Forelimb muscle (tissue), 1 donor: Measurements from ENCODE around the gene TMPRSS3. TPM values are rescaled to one million over a fixed set of nuclear protein-coding genes. Genes with fewer than 3 reads are reported as not detected.

ENCODE experiments used
- DNase-seq: peaks from one replicate; pipeline ENCODE4 v3.0.0-alpha.2; 2013; ENCODE audit warnings: low read depth
- polyA plus RNA-seq: library from polyadenylated mRNA; unstranded; fragments of 120-200 nt; gene quantifications from one replicate; pipeline ENCODE4 v1.2.1, GENCODE V29; 2013; ENCODE audit not compliant: insufficient read length

The TMPRSS3 gene
- polyA plus RNA-seq, 1 donor: not detected

DNA sequence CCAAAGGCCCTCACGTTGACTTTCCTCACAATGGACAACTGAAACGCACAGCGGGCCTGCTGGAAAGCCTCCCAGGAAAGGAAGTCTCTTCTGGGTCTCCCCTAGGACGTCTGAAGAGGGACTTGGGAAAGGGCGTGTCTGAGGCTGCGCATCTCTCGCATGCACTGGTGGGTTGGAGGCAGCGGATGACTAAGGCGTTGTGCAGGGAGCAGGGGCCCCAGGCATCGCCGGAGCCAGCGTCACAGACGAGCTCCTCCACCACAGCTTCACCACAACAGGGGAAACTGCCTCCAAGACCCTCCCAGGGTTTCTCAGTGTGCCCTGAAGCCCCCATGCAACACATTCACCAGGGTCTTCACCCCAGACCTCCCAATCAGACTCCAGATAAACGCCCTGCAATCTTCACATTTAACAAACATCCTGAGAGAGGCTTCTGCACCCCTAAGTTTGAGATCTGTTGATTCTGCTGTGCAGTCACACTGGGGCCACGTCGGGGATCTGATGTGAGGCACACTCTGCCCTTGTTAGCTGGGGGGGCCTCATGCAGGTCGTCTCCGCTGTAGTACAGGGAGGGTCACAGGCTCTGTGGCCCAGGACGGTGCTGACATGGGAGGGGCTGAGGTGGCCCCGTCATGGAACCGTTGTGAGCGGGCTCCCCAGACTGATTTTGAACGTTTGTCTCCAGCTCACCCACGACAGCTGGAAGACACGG is 22.5 kb downstream of the TMPRSS3 start:
- DNase-seq: no peak

DNA sequence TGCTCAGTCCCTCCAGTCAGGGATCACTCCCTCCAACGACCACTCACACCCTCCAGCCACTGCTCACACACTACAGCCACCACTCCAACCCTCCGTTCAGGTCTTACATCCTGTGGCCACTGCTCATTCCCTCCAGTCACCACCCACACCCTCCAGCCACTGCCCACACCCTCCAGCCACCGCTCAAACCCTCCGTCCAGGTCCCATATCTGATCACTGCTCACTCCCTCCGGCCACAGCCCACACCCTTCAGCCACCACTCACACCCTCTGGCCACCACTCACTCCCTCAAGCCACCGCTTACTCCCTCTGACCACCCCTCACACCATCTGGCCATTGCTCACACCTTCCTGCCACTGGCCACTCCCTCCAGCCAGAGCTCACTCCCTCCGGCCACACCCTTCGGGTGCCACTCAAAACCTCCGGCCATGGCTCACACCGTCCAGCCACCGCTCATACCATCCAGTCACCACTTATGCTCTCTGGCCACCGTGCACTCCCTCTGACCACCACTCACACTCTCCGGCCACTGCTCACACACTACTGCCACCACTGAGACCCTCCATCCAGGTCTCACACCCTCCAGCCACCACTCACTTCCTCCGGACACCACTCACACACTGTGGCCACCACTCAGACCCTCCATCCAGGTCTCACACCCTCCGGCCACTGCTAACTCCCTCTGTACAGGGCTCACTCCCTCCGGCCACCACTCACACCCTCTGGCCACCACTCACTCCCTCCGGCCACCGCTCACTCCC is 24.8 kb downstream of the TMPRSS3 start:
- no peak for DNase-seq

DNA sequence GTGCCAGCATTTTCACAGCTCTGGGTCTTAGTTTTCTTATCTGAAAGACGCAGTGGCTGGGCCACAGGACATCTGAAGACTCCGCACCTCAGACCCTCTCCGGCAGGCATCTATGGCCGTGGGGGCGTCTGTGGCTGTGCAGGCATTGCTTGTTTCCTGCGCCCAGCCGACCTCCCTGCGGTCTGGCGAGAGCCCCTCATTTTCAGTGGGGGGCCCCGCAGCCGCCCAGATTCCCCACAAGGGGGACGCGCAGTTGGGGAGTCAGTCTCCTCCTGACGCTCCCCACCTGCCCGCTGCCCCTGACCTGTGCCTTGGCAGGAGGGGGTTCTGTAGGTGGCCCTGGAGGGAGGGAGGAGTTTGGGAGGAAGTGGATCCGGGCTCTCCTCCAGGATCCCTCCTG is 26.0 kb downstream of the TMPRSS3 start:
- DNase-seq: no peak

DNA sequence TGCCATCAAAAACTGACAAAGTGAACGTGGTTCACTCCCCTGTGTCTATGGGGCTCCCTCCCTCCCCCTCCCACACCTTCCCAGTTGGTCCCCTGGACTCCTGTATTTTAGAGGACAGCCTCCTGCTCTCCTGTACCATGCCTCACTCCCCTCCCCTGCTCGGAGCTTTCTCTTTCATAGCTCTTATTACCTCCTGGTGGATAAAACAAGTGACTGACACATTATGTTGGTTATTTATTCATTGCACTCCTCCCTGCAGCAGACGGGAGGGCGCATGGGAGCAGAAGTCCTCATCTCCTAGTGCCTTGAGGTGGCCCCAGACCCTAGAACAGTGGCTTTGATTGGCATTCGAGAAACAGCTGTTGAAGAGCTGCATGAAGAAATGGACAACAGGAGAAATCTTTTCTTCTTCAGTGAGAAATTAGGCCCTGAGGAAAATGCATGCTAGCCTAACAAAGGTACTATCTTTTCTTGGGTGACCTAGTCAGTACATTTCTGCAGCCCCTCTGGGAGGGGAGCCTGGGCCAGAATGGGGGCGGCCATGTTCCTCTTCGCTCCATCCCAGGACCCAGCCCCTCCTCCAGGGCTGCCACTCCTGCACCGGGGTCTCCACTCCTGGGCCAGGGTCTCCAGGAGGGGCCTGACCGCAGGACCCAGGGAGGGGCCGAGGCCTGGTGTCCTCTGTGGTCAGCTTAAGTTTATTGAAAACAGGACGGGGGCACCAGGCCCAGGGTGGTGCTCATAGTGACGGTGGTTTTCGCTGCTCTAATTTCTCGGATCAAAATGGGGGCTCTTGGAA is 28.3 kb downstream of the TMPRSS3 start:
- DNase-seq: no peak

DNA sequence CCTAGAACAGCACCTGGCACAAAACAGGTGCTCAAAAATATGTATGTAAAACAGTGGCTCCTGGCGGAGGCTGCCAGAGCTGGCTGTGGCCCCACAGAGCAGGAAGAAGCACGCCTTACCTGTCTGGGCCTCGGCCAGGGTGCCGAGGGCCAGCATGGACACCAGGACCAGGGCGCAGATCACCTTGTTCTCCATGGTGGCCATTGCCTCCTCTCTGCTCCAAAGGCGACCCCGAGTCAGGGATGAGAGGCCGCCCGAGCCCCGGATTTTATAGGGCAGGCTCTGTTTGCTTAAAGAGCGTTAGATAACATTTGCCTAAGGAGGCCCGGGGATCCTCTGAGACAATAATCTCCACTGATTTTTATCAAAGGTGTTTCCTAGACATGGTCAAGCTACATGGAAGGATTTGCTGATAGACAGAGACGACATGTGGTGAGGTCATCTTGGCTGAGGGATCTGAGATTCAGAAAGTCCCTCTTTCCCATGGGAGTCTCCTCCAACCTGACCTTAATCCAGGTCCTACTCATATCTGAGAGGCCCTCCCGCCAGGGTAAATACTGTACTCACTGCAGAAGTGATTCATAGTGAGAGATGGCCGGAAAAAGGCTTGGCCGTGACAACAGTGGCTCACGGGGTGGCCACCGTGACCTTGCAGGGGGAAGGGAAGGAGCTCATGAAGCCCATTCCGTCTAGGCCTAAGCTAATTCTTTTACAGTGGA is 29.4 kb downstream of the TMPRSS3 start, which contains the start of gene TFF1:
TFF1 (minus strand) TSS at position 244 of the 719 bp plus-strand sequence; CDS start at position 204, 40 bp downstream.
- DNase-seq: no peak

DNA sequence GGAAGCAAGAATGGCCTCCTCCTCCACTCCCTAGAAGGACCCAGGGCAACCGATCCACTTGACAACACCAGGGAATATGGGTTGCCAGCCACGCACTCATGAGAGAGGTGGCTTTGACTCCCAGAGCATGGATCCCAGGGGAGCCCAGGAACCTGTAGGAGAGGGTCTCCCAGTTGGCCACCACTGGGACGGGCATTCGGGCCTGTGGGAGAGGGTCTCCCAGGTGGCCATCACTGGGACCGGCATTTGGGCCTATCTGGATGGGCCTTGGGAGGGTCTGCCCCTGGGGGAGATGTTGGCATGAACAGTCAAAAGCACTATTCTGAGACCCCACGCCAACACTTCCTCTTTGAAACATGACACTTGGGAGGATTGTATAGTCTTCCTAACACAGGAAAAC is 30.1 kb downstream of the TMPRSS3 start:
- no peak for DNase-seq

DNA sequence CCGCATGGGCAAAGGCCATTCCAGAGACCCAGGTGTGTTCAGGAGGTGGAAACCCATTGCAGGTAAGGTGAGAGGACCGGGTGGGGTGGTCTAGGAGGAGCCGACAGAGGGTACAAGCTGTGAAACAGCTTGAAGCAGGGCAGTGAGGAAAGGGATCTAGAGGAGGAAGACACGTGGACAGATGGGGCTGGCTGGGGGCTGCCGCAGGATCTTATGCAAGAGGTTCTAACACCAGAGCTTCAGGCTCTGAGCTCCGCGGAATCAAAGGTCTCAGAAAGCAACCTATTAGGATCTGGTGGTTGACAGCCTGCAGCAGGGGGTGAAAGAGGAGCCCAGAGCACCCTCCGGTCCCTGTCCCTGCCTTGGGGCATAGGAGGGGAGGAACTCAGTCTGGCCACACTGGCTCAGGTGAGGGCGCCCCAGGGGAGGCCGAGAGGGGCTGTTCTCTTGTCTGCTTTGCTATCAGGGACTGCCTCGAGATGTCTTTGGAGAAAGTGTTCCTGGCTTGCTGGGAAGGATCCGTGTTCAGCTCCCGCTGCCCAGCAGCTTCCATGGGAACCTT is 31.5 kb downstream of the TMPRSS3 start:
- DNase-seq: no peak

DNA sequence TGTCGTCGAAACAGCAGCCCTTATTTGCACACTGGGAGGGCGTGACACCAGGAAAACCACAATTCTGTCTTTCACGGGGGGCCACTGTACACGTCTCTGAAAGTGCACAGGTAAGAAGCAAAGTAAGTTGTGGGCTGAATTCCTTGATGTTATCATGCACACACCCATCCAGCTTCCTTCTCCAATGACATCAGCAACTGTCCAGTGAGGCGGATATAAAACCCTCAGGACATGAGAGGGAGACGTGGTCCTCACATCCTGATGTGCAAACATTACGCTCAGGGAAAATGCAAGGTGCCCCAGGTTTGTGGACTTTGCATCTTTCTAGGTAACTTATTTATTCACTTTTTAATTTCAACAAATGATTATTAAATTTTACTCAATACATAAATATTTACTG is 32.5 kb downstream of the TMPRSS3 start:
- DNase-seq: no peak

DNA sequence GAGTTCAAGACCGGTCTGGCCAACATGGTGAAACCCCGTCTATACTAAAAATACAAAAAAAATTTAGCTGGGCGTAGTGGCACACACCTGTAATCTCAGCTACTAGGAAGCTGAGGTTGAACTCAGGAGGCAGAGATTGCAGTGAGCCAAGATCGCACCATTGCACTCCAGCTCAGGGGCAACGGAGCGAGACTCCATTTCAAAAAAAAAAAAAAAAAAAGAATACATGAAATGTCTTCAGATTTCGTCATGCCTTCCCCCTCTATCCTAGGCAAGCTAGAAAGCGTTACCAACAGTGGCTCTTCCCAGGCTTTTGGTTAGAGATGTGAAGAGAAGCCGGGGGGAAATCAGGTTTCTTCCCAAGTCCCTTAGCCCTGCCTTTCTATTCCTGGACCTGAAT is 33.2 kb downstream of the TMPRSS3 start:
- DNase-seq: no peak

DNA sequence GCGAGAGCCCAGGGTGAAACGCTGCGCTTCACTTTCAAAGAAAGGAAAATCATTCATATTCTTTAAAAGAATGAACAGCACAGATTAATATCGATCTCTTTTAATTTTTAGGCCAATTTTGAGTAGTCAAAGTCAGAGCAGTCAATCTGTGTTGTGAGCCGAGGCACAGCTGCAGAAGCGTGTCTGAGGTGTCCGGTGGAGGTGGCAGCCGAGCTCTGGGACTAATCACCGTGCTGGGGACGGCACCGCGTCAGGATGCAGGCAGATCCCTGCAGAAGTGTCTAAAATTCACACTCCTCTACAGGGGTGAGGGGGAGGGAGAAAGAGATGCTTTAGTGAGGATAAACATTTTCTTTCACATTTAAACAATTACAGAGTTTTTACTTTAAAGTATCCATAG is 33.7 kb downstream of the TMPRSS3 start:
- DNase-seq: no peak

DNA sequence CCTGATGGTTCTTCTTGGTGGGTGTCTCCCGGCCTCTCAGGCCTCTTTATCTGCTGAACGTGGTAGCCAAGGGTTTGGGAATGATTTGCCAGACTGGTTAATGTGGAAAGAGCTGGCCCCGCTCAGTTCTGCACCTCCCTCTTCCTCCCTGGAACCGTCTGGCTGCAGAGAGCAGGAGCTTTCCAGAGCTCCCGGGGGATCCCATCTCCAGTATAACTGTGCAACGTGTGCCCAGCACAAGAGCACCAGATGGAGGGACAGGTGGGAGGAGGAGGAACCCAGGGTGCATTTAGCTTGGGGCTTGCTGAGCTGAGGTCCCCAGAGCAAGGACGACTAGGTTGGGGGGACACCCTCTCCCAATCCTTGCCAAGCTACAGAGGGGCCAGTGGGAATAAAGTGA is 34.6 kb downstream of the TMPRSS3 start:
- no peak for DNase-seq

DNA sequence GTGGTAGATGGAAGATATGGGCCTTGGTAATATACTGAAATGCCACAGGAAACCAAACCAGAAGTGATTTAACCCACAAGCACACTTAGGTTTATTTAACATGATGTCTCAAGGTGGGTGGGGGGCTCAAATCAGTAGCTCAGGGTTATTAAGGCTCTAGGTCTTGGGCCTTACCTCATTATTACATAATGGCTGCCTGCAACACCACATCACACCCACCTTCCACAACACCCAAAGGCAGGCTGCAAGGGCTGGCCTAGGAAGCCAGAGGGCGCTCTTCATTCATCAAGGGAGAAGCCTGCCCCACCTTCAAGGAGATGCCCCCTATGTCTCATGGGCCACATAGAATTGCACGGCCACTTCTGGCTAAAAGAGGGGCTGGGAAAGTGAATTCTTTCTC is 35.5 kb downstream of the TMPRSS3 start:
- no peak for DNase-seq

DNA sequence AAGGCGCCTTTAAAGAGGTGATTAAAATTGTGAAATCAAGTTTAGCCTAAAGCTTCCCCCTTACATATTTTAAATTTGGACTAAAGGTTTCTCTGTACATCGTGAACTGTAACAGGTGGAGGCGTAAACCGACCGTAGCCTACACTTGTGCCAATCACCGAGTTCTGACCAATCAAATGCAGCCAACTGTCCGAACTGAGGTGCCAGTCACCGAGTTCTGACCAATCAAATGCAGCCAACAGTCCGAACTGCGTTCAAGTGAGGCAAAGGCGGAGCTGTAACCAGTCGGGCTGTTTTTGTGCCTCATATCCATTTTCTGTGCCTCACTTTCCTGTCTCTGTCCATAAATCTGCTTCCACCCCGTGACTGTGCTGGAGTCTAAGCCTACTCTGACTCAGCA is 36.9 kb downstream of the TMPRSS3 start:
- DNase-seq: no peak

DNA sequence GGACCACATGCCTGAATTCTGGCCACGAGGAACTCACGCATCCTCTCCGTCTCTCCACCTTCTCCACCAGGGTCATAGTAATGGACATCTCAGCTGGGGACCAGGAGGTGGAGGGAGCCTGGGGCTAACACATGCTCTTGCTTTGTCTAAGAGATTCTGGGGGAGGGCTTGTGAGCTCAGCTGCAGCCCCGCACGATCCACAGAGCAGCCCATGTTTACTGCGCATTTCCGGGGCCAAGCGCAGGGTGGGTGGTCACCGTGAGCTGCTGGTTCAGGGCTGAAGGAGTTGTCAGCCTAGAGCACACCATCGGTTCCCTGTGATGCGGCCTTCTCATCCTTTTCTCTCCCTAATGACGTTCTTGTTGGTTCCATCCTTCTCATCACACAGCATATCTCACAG is 37.6 kb downstream of the TMPRSS3 start:
- no peak for DNase-seq

DNA sequence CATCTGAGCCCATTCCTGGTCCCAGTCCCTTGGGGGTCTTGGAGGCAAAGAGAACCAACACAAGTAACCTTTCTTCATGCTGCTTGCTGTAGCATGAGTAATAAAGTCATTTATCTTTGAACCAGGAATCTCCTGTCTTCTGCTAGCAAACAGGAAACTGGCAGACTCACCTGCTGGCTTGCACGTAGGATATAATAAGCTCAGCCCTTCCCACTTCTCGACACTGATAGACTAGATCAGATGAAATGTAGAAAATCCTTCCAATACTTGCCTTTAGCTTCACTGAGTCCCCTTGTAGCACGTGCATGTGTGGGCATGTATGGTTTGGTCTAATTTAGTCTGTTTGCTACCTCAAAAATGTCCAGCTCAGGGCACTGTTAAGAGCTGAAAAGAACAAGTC is 38.5 kb downstream of the TMPRSS3 start:
- DNase-seq: no peak

DNA sequence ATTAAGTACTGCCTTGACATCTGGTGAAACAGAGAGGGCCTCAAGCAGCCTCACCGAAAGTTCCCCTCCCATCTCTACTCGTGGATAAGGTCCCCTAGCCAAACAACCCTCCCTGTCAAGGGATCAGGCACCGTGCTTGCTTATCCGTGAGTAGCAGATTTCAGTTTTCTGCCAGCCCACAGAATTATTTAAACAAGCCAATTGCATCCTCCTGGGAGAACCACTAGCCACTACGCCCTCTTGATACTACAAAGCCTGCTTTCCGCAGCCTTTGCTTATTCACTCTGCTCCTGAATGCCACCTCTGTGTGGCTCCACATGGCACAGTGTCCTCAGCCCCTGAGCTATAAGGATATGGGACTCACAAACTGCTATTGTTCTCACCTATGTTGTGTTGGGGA is 39.2 kb downstream of the TMPRSS3 start:
- no peak for DNase-seq

DNA sequence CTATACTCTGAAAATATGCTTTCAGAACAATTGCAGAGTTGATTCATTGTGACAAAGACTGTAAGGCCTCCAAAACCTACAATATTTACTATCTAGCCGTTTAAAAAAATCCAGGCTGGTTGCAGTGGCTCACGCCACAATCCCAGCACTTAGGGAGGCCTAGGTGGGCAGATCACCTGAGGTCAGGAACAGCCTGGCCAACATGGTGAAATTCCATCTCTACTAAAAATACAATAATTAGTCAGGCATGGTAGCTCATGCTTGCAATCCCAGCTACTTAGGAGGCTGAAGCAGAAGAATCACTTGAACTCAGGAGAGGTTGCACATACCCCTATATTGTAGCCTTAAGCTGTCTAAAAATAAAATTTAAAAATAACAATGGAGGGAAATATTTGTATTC is 39.8 kb downstream of the TMPRSS3 start:
- DNase-seq: no peak

DNA sequence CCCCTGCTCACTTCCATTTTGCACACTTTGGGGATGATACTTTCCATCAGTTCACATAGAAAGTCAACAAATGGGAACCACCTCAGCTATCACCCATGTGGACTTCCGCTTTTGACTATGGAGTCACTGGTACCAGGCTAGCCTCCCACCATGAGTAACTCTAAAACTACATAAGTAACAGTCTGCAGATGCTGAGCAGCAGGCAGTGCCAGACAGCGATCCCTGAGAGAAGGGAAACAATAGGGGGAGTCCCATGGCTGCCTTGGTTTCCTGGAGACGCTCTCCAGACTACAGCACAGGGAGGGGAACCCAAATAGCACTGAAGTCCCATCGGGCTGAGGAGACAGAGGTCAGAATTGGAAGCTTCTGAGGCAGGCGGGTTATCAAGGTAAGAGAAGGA is 42.2 kb downstream of the TMPRSS3 start:
- no peak for DNase-seq

DNA sequence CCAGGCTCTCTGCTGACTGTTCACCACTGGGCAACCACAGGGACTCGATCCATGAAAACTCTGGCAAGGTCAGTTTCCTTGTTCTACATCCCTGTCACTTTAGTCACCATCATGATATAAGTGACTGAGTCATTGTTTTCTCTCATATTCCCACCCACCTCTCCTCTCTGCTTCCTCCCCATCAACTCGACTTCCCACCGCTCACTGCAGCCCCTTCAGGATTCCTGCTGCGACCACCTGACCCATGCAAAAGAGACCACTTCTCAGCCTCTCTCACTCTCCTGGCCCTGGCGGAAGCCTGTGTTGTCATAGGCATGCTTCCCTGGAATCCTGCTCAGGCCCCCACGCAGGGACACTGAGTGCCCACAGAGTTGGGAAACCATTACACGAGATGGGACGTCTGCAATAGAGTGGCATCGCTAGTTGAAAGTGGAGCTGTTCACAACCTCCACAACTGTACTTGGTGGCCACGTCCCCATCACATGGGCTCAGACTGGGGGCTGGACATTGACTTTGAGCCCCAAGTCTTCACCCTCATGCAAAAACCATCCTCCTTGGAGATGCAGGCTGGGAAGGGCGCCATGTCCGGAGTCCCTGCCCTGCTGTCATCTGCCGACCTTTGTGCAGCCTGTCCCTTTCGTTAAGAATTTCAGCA is 43.3 kb downstream of the TMPRSS3 start:
- DNase-seq: no peak

DNA sequence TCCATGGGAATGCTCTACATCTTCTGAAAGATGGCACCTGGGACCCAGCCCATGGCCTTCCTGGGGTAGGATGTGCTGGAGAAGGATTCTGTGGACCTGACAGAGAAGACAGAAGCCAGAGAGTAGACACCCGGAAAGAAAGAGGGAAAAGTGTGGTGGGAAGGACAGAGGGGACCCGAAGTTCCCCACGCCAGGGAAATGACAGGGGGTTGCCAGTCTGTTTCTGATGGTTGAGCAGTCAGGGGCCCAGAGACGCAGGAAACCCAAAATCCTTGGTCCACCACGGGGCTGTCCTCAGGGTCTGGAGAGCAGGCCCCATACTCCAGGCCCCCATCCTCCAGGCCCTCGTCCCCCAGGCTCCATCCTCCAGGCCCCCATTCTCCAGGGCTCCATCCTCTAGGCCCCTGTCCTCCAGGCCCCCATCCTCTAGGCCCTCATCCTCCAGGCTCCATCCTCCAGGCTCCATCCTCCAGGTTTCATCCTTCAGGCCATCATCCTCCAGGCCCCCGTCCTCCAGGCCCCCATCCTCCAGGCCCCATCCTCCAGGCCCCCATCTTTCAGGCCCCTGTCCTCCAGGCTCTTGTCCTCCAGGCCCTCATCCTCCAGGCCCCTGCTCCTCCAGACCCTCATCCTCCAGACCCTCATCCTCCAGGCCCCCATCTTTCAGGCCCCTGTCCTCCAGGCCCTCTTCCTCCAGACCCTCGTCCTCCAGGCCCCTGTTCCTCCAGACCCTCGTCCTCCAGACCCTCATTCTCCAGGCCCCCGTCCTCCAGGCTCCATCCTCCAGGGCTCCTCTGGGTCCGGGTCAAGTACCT is 44.0 kb downstream of the TMPRSS3 start:
- no peak for DNase-seq
